ENCODE data around the gene METTL23. TPM values are rescaled to one million over a fixed set of nuclear protein-coding genes. Genes with fewer than 3 reads are reported as not detected.
A peak's percentile ranks its signal among the peaks of the same experiment; 100 is the strongest.

METTL23 gene
- total RNA-seq, 1 donor: 25.7 TPM

DNA sequence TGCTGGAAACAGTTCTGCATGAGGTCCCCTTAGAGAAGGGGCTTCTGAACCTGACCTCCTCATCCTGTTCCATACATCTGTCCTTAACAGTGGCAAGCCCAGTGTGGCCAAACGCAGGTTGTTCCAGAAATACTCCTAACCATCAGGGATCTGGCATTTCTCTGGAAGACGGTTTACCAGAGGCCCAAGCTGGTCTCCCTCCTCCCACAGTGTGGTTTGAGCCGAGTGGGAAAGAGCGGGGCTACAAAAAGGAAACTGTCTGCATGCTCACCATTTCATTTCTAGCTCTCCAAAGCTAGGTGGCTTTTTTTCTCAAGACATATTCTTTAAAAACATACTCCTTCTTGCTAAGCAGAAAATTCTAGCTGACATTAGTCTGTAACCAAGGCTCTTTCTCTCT is 21.8 kb upstream of the METTL23 start:
- H3K9me3 ChIP-seq (ENCODE audit: low read depth, low read length): no peaks in the 10 kb centered on the region
- TF ChIP-seq, protein P1, sequence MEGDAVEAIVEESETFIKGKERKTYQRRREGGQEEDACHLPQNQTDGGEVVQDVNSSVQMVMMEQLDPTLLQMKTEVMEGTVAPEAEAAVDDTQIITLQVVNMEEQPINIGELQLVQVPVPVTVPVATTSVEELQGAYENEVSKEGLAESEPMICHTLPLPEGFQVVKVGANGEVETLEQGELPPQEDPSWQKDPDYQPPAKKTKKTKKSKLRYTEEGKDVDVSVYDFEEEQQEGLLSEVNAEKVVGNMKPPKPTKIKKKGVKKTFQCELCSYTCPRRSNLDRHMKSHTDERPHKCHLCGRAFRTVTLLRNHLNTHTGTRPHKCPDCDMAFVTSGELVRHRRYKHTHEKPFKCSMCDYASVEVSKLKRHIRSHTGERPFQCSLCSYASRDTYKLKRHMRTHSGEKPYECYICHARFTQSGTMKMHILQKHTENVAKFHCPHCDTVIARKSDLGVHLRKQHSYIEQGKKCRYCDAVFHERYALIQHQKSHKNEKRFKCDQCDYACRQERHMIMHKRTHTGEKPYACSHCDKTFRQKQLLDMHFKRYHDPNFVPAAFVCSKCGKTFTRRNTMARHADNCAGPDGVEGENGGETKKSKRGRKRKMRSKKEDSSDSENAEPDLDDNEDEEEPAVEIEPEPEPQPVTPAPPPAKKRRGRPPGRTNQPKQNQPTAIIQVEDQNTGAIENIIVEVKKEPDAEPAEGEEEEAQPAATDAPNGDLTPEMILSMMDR (IDR thresholded peaks at IDR 0.05; ENCODE audit: extremely low read depth, low read depth, low read length): no peak
- peak overlapping the region; percentile 49 for H3K27ac ChIP-seq (ENCODE audit: low read depth, low read length)
- no peaks in the 10 kb centered on the region for H3K27me3 ChIP-seq (ENCODE audit: insufficient read depth, low read length)
- H3K4me2 ChIP-seq (ENCODE audit: insufficient read depth, low read length): peak overlapping the region; percentile 13
- peaks cover 42% of the 10 kb centered on the region for H3K4me1 ChIP-seq (ENCODE audit: insufficient read depth, low read length)
- peaks cover 95% of the 10 kb centered on the region for H3K79me2 ChIP-seq (ENCODE audit: insufficient read depth, low read length)
- peaks cover 17% of the 10 kb centered on the region for H3K36me3 ChIP-seq (ENCODE audit: insufficient read depth, low read length)
- peaks cover 77% of the 10 kb centered on the region for H4K20me1 ChIP-seq (ENCODE audit: insufficient read depth, low read length)
- H2AFZ ChIP-seq (ENCODE audit: low read length): no peak overlapping the region
- no peak overlapping the region for H3K4me3 ChIP-seq (ENCODE audit: insufficient read depth, low read length)
- no peak for DNase-seq (ENCODE audit: insufficient read length, low spot score, missing footprints)

DNA sequence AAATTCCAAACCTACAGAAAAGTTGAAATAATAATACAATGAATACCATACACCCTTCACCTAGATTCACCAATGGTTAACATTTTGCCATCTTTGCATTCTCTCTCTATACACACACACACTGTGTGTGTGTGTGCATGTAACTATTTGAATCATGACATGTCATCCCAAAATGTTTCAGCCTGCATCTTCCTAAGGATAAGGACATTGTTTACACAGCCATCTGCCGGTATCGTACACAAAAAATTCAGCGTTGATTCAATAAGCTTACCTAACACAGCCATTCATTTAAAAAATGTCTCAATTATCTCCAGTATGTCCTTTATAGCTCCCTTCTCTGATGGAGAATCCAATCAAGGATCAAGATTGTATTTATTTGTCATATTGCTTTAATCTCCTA is 19.8 kb upstream of the METTL23 start:
- Histone ChIP-seq H3K4me3 (ENCODE audit: insufficient read depth, low read length) (no peak overlapping the region), H3K9me3 (ENCODE audit: low read depth, low read length) (no peaks in the 10 kb centered on the region), H3K36me3 (ENCODE audit: insufficient read depth, low read length) (peaks cover 17% of the 10 kb centered on the region), H4K20me1 (ENCODE audit: insufficient read depth, low read length) (peaks cover 66% of the 10 kb centered on the region), H3K27me3 (ENCODE audit: insufficient read depth, low read length) (no peaks in the 10 kb centered on the region), H3K27ac (ENCODE audit: low read depth, low read length) (no peak overlapping the region), H2AFZ (ENCODE audit: low read length) (no peak overlapping the region), H3K79me2 (ENCODE audit: insufficient read depth, low read length) (peaks cover 87% of the 10 kb centered on the region), H3K4me1 (ENCODE audit: insufficient read depth, low read length) (peaks cover 33% of the 10 kb centered on the region), H3K4me2 (ENCODE audit: insufficient read depth, low read length) (no peak overlapping the region)
- TF ChIP-seq, protein P1 (IDR thresholded peaks at IDR 0.05; ENCODE audit: extremely low read depth, low read depth, low read length): no peak
- no peak for DNase-seq (ENCODE audit: insufficient read length, low spot score, missing footprints)

DNA sequence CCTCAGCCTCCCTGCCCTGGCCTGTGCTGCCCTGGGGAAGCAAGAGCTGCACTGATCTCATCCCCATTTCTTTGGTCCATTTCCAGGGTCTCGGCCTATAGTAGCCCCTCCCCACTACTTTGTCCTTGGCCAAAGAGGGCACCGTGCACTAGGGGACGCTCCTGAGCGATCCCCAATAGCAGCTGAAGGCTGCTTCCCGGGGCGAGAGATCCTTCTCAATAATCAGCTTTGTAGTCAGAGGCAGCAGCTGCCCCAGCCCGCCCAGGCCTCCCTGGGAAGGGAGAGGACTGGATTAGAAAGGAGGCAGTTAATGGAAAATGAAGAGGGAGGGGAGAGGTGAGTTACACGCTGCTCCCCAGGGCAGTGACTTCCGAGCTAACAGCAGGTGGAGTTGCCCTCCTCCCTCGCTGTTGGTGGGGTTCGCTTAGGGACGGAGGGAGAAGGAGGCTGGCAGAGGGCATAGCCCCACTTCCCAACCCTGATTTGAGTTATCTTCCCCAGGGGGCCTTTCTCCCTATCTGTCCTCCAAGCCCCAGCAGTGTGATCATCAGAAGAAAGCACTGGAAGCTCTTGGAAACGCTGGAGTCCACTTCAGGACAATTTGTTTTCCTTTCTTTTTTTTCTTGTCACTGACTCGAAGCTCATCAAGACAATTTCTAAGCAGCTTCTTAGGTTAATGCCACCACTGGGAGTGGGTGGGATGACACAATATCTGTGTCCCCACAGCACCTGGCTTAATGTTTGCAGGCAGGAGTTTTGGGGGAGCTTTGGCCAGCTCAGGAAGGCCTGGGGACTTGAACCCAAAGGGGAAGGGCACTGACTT is 18.4 kb upstream of the METTL23 start:
- Histone ChIP-seq H2AFZ (ENCODE audit: low read length) (no peak overlapping the region), H3K4me3 (ENCODE audit: insufficient read depth, low read length) (peak overlapping the region; percentile 85), H3K36me3 (ENCODE audit: insufficient read depth, low read length) (peaks cover 22% of the 10 kb centered on the region), H3K4me1 (ENCODE audit: insufficient read depth, low read length) (peaks cover 32% of the 10 kb centered on the region), H3K27ac (ENCODE audit: low read depth, low read length) (peak overlapping the region; percentile 99), H3K4me2 (ENCODE audit: insufficient read depth, low read length) (peak overlapping the region; percentile 96), H4K20me1 (ENCODE audit: insufficient read depth, low read length) (peaks cover 54% of the 10 kb centered on the region), H3K79me2 (ENCODE audit: insufficient read depth, low read length) (peaks cover 79% of the 10 kb centered on the region), H3K27me3 (ENCODE audit: insufficient read depth, low read length) (no peaks in the 10 kb centered on the region), H3K9me3 (ENCODE audit: low read depth, low read length) (no peaks in the 10 kb centered on the region)
- TF ChIP-seq, protein P1 (IDR thresholded peaks at IDR 0.05; ENCODE audit: extremely low read depth, low read depth, low read length): peak; percentile 19
- DNase-seq (ENCODE audit: insufficient read length, low spot score, missing footprints): peak; percentile 68

Measured in osteoblast (primary cell).